NCI-H2227 (cell line): ENCODE measurements around the gene VDR.

Experiments
- DNase-seq: peaks from one replicate; lab custom pipeline; 2025; ENCODE audit not compliant: unreplicated experiment; lab: John Stamatoyannopoulos, UW

Gene VDR

DNA sequence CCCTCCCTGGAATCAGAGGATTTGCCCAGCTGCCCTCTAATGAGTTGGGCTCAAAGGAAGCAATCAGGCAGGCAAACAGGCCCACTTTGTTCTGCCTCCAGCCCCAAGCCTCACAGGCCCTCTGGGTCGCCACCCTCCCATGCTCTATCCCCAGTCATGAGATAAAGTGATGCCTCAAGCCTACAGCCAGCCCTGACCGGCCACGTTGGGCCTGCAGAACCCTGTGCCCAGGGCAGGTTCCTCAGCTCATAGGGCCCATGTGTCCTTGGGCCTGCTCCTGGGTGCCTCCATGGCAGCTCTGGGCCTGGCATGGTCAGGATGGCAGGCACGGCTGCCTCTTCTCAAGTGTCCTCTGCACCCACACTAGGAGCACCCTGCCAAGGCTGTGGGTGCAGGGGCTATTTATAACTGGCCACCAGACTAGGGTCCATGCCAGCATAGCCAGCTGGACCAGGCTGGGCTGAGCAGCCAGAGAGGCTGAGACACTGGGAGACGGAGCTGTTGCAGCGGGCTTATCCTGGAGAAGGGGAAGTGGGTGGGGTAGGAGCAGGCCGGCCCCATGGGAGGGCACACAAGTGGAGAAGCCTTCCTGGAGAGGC lies 105.3 kb downstream of the VDR start:
- no peak for DNase-seq

DNA sequence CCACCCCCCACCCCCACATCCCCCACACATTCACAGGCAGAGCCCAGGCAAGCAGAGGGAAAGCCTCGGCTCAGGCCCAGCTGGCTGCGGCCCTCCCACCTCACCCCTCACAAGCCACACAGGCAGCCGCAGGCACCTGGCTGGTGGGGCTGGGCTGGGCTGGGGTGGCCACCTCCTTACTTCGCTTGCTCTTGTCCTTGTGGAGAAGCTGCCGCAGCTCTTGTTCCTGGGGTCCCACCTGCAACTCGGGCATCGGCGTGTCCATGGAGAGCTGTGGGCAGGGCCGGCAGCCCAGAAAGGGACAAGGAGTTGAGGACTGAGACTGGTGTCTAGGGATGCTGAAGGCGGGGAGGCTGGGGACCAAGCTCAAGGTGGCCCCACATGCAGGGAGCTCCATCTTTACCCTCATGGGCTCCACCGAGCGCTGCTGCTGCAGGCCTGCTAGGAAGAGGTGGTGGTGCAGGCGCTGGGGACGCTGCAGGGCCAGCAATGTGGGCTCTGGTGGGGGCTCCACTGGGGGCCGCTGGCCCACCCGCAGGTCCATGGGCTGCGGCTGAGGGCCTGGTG lies 106.3 kb downstream of the VDR start:
- no peak for DNase-seq

- no peak for DNase-seq
These were observed 107.4 kb downstream of the VDR start for GRCh38 chr12:47797441-47797840.

- DNase-seq: no peak
These were observed 108.9 kb downstream of the VDR start for GRCh38 chr12:47795814-47796411.

DNA sequence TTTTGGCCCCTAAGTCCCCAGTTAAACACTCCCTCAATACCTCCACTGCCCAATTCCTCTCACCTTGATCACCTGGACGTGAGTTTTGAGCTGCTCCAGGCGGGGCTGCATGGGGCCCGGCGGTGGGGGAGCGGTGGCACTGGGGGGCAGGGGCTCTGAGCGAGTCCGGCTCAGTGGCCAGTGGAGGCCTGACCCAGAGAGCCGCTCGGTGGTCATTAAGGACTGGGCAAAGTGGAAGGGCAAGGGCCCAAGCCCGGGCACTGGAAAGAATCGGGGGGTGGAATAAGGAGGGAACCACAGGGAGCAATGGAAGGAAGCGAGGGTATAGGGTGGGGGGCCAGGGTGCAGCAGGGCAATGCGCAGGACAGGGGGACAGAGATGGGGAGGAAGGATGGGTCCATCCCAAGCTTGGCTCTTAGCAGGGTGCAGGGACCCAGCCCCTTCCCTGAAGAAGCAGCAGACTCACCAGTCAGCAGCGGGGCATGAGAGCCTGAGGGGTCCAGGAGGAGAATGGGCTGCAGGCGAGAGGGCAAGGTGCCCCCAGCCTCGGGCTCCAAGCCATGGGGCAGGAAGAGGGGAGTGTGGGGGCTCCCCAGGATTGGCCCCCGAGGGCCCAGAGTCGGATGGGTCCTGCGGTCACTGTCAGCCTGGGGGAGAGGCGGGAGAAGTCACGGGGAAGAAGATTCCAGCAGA lies 109.5 kb downstream of the VDR start:
- DNase-seq: no peak

- DNase-seq: no peak
These were observed 110.1 kb downstream of the VDR start for GRCh38 chr12:47794679-47795078.

GRCh38 chr12:47793015-47793681 lies 111.6 kb downstream of the VDR start:
- DNase-seq: no peak

GRCh38 chr12:47791874-47792273 lies 112.9 kb downstream of the VDR start:
- no peak for DNase-seq
